H4 (cell line): ENCODE measurements around the gene DOCK1. TPM values are rescaled to one million over a fixed set of nuclear protein-coding genes. Genes with fewer than 3 reads are reported as not detected.

ENCODE experiments used
- DNase-seq: peaks from one replicate; pipeline ENCODE4 v3.0.0-alpha.2; 2015; ENCODE audit warnings: low spot score
- total RNA-seq: library from RNA; depleted of rRNA; stranded (reverse); fragments of >200 nt; shearing (Covaris generic); gene quantifications from 2 replicates; pipeline ENCODE4 v1.2.3, GENCODE V29; 2014

Gene DOCK1
- total RNA-seq, 1 experiment from 2014 or later: 34.4 TPM

DNA sequence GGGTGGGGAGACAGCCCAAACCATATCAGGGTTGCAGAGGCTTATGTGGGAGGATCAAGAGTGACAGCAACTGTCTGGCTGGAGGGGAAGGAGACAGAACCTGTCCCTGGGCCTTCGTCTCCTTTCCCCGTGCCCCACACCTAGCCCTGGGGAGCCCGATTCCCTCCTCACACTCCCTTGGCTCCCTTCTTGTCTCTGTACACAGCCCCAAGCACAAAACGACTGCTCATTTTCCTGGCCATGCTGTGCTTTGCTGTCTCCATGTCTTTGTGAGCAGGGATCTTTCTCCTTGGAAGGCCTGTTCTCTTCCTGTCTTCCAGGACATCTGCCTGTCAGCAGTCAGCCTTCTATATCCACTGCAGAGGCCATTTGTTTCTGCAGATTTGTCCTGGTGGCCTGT lies 177.4 kb downstream of the DOCK1 start:
- DNase-seq: no peak

DNA sequence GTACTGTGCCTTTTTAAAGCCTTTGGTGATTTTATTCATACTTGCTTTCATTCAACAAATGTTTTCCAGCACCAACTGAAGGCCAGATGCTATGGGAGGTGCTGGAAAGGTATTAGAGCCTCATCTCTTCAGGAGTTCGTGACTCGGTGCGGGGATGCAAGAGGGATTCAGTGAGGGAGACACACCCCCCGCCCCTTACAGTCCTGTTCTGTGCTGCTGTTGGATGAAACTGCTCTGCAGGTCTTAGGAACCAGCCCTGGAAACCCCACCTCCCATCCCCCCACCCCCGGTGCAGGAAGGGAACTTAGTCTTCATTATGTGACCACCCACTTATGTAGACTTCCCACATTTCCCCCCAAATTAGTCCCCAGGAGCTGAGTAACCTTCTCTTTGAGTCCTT lies 180.7 kb downstream of the DOCK1 start:
- no peak for DNase-seq

DNA sequence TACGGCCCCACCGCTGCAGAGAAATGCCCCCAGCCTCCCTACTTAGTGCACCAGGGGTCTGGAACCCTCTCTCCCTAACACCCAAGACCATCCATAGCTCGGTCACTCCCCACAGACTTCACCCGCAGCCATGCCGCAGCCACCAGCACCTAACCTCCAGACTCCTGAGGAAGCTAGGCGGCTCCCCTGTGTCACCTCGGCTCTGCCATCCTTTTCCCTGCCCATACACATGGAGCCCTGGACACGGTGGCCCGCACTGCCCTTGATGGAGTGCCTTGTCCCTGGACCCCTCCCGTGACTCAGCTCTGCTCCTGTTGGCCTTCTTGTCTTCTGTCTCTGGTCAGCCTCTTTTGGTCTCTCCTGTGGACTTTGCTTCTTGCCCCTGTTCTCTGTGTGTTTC lies 183.7 kb downstream of the DOCK1 start:
- DNase-seq: no peak

- DNase-seq: no peak
Observed at GRCh38 chr10:127089446-127089845, 184.2 kb downstream of the DOCK1 start.

DNA sequence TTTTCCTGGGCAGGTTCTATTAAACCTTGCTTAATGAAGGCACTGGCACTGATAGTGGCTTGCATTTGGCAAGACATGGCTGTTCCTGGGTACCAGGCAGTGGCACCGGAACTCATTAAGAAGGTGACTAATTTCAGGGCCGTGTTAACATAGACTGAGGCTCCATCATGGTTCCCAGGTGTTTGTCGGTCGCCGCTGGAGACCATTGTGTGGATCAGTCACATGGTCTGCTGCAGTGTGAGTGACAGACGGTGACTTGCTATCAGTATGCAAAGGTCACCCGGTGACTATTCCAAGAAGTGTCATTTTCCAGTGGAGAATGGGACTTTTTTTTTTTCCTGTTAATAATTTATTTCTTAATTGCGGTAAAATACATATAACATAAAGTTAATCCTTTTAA lies 184.9 kb downstream of the DOCK1 start:
- no peak for DNase-seq

- DNase-seq: no peak
Observed at GRCh38 chr10:127091354-127091753, 186.1 kb downstream of the DOCK1 start.

DNA sequence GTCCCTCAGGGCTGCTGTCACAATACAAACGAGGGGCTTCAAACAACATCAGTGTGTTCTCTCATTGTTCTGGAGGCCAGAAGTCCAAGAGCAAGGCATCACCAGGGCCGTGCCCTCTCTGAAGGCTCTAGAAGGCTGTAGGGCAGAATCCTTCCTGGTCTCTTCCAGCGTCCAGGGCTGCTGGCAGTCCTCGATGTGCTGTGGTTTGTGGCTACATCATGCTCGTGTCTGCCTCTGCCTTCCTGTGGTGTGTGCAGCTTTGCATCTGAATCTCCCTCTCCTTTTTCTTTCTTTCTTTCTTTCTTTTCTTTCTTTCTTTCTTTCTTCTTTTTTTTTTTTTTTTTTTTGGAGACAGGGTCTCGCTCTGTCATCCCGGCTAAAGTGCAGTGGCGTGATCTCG lies 187.7 kb downstream of the DOCK1 start:
- DNase-seq: no peak

DNA sequence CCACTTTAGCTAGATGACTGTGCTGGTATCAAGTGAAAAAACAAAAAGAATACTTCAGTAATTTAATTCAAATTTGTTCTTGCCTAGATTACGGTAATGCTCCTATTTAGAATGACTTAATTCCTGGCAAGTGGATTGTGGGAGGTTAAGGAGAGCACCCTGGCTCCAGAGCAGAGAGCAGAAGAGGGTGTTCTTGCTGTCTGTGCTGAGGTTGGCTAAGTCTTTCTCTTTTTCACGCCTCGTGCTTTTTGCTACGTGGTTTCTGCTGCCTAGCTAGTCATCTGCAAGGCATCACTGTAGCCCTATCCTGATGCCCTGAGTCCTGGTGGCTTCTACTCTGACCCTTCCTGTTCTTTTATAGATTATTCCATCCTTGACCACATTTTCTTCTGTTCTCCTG lies 189.8 kb downstream of the DOCK1 start:
- no peak for DNase-seq

- no peak for DNase-seq
Observed at GRCh38 chr10:127100983-127101615, 195.9 kb downstream of the DOCK1 start.

GRCh38 chr10:127102176-127102575 lies 196.9 kb downstream of the DOCK1 start:
- DNase-seq: no peak

DNA sequence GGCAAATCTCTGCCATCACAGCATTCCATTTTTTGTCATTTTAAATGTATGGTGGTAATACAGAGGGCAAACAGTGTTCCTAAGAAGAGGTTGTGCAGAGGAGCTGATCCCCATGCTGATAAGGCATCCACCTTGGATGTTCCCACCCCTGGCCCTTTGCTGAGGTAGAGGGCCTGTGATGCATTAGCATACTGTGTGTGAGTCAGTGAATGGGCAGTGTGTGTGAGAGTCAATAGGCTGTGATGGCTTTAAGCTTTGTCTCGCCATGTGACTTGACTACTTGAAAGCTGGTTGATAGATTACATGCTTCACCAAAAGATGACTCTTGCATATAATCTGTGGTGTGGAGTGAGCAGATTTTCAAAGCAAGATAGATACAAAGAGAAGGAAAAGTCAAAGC lies 209.9 kb downstream of the DOCK1 start:
- DNase-seq: no peak

GRCh38 chr10:127117125-127117524 lies 211.9 kb downstream of the DOCK1 start:
- DNase-seq: no peak

DNA sequence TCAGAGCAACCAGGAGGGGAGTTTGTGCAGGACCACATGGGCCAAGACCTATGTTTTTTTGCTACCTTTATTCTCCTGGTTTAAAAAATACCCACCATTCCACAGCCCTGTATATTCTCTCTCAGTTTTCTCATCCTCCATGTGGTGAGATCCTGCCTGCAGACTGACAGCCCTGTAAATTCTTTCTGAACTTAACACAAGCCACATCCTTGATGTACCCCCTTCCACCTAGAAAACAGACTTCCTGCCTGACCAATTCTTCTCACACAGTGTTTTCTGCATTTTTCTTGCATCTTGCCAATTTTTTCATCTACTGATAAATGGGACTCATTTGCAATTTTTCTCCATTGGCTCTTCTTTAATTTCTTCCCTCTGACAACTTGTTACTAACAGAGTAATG lies 212.8 kb downstream of the DOCK1 start:
- no peak for DNase-seq

DNA sequence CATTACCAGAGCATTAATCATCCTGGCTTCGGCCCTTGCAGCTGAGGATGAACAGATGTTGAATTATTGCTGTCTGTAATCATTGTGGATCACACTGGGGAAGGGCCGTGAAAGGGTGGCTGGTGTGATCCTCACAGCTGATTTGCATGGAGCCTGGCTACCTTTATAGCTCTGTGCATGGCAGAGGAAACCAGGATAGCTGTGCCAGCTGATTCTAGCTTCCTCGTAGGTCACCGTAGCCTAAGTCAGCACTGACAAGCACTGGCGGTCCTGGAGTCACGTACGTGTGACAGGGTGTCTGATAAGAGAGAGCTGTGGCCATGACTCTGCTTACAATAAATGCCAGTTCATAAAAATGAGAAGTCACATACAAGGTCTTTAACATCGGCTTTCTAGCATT lies 214.7 kb downstream of the DOCK1 start:
- DNase-seq: no peak

DNA sequence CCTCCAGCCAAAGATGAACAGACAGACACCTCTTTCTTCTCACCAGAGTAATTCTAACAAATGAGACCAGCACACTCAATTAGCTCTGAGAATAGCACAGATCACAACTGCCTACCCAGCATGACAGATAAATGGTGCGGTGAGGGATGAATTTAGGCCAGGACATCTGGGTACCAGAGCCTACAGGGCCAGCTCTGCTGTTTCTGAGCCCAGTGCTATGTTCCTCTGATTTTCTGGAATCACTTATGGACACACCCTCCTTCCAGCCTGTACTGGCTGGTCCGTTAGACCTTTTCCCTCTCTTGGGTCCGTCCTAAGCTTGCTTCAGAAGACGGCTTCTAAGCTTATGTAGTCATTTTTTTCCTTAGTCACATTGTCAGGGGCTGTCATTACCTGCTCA lies 217.6 kb downstream of the DOCK1 start:
- no peak for DNase-seq

GRCh38 chr10:127123626-127124025 lies 218.4 kb downstream of the DOCK1 start:
- DNase-seq: no peak

DNA sequence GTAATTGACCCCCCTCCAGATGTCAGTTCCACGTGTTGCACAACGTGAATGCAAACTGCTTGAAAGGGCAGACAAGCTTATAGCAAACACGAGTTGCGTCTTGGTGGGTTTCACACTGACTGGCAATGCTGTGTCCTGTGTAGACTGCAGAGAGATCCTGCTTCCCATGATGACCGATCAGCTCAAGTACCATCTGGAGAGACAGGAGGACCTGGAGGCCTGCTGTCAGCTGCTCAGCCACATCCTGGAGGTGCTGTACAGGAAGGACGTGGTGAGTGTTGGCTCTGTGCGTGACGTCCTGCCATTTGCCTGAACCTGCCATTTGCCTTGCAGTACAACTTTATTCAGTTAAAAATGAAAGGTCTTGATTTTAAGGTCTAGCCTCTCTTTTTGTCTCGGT lies 220.1 kb downstream of the DOCK1 start:
- DNase-seq: no peak

DNA sequence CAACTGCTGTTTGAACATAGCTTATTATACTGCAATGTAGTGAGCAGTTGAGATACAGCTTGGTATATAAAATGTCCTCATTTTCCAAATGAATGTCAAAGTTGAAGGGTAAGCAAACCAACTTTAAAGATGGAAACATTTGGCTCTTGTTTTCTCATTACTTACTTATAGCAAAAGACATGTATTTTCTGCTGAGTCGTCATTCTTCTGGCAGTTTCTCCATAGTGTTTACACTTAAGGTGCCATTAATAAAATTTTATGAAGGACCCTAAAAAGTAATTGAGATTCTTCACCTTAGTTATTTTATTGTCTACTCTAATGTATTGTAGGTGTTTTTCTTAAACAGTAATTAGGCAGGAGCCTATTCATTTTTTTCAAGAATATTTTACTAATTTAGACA lies 222.6 kb downstream of the DOCK1 start:
- no peak for DNase-seq

- no peak for DNase-seq
Observed at GRCh38 chr10:127129104-127129503, 223.9 kb downstream of the DOCK1 start.

DNA sequence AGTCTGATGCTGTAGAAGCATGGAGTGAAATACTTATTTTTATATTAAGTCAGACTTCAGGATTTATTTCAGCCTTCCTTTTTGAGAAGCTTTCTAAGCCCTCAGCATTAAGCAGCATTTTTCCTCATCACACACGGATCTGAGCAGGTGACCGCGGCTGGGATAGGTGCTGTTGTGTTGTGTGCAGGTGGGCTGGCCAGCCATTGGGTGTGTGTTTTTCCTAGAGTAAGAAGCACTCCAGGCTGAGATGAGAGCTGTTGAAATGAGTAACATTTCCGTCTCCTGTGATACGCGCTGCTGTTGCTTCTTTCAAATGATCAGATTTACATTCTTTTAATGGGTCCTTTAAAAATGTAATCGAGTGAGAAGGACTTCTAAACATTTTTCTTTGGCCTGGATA lies 227.2 kb downstream of the DOCK1 start:
- DNase-seq: no peak

DNA sequence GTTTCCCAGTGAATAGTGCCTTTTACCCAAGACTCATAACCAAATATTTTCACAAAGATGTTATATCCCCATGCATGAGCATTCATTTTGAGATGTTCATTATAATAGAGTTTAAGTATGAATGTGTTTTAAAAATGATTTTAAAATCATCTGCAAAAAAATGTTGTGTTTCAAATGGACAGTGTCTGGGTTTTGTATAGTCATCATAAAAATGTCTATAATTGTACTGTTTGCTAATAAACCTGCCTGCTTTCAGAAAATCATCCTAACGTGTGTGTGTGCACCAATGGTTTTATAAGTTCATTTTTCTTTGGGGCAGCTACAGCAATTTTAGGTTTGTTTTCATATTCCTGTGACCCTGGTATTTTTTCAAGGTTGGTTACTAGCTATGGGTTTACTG lies 228.0 kb downstream of the DOCK1 start:
- no peak for DNase-seq

DNA sequence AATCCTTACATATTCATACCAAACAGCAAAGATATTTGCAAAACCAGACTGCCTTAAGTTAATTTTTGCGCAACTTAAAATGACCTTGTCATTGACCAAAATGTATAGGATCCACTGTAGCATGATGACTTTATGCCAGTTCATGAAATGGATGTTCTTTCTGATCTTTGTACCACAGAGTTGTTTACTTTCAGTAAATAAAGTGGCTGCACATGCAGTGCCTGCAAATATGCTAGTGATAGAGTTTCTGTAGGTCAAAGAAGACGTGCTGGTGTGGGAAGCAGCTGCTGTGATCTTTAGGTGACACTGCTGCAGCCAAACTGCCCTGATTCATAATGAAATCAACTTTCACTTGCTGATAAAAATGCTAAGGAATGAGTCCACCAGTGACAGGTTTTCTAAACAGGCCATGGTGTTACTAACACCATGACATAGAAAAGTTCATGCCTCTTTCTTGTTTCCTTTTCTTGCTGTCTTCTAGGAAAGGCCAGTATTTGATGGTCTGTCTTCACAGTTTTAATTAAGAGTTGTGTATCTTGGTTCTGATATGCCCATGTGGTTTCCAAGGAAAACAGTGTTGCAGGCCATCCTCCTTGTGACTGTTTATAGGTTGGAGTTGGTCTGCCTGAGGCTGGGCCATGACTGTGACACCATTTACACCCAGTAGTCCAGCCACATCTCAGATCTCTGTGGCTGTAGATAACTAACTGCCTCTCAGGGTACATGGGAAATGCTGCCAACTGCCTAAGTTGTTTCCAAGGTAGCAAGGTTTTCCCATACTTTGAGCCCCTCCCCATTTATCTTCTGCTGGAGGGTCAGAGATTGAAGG lies 228.7 kb downstream of the DOCK1 start:
- no peak for DNase-seq

GRCh38 chr10:127135844-127136577 lies 230.8 kb downstream of the DOCK1 start:
- no peak for DNase-seq
